Measurements from ENCODE around the gene ADARB2. TPM values are rescaled to one million over a fixed set of nuclear protein-coding genes. Genes with fewer than 3 reads are reported as not detected.

The ADARB2 gene
- total and polyA plus RNA-seq, 5 donors from 2014 or later, result 0.27 to 2.9 (median 0.69) TPM; not detected in 1

- Histone ChIP-seq H3K27ac (ENCODE audit: insufficient read depth, low read length, poor library complexity, severe bottlenecking) (no peak overlapping the region), H3K9me3 (ENCODE audit: control insufficient read depth in 2 of 2, low read length in 2 of 2) (peaks cover 13% of the 10 kb centered on the region in 2 experiments), H3K4me3 (ENCODE audit: low read depth, low read length) (no peak overlapping the region), H3K4me1 (ENCODE audit: control insufficient read depth, insufficient read depth, low read length, poor library complexity, severe bottlenecking) (no peaks in the 10 kb centered on the region), H3K27me3 (ENCODE audit: control insufficient read depth, insufficient read depth, low read length) (no peaks in the 10 kb centered on the region), H3K36me3 (ENCODE audit: control insufficient read depth, insufficient read depth, low read length) (peaks cover 7% of the 10 kb centered on the region)
- Mint-ChIP-seq H3K9me3 (peaks cover 0 to 17% (median 6%) of the 10 kb centered on the region in 7 donors), H3K4me1 (peaks cover 0 to 10% (median 7%) of the 10 kb centered on the region in 4 donors), H3K4me3 (no peak overlapping the region), H3K27me3 (peaks cover 15% of the 10 kb centered on the region), H3K27ac (no peak overlapping the region), H3K36me3 (peaks cover 6% of the 10 kb centered on the region)
- ATAC-seq (ENCODE audit: low read depth in 2 of 2) (no peak), DNase-seq (no peak)
Observed at GRCh38 chr10:1136268-1136667, 601.1 kb downstream of the ADARB2 start.

- ATAC-seq (ENCODE audit: low read depth in 2 of 2) (no peak), DNase-seq (no peak)
- peaks cover 10 to 11% of the 10 kb centered on the region in 2 experiments for H3K9me3 ChIP-seq (ENCODE audit: control insufficient read depth in 2 of 2, low read length in 2 of 2)
- peaks cover 0 to 11% (median 4%) of the 10 kb centered on the region in 7 donors for H3K9me3 Mint-ChIP-seq
- H3K4me3 ChIP-seq (ENCODE audit: low read depth, low read length), result no peak overlapping the region
- peaks cover 19% of the 10 kb centered on the region for H3K36me3 Mint-ChIP-seq
- no peak overlapping the region for H3K4me3 Mint-ChIP-seq
- peaks cover 5% of the 10 kb centered on the region for H3K27me3 Mint-ChIP-seq
- peaks cover 0 to 10% (median 7%) of the 10 kb centered on the region in 4 donors for H3K4me1 Mint-ChIP-seq
- H3K27me3 ChIP-seq (ENCODE audit: control insufficient read depth, insufficient read depth, low read length), result no peaks in the 10 kb centered on the region
- peak overlapping the region; percentile 15 to 72 (median 56) for H3K27ac Mint-ChIP-seq
- H3K36me3 ChIP-seq (ENCODE audit: control insufficient read depth, insufficient read depth, low read length), result peaks cover 27% of the 10 kb centered on the region
- H3K4me1 ChIP-seq (ENCODE audit: control insufficient read depth, insufficient read depth, low read length, poor library complexity, severe bottlenecking), result no peaks in the 10 kb centered on the region
- H3K27ac ChIP-seq (ENCODE audit: insufficient read depth, low read length, poor library complexity, severe bottlenecking), result no peak overlapping the region
Observed at GRCh38 chr10:1134156-1134555, 603.2 kb downstream of the ADARB2 start.

GRCh38 chr10:1133495-1134045, 603.8 kb downstream of the ADARB2 start:
- H3K4me3 ChIP-seq (ENCODE audit: low read depth, low read length), result no peak overlapping the region
- peaks cover 0 to 5% (median 2%) of the 10 kb centered on the region in 7 donors for H3K9me3 Mint-ChIP-seq
- no peaks in the 10 kb centered on the region for H3K27me3 ChIP-seq (ENCODE audit: control insufficient read depth, insufficient read depth, low read length)
- H3K36me3 Mint-ChIP-seq, result peaks cover 24% of the 10 kb centered on the region
- peaks cover 33% of the 10 kb centered on the region for H3K36me3 ChIP-seq (ENCODE audit: control insufficient read depth, insufficient read depth, low read length)
- DNase-seq (peak in 1 of 3 donors; percentile 34), ATAC-seq (ENCODE audit: low read depth in 2 of 2) (peak in 1 of 2 donors; percentile 18)
- peaks cover 0 to 10% (median 7%) of the 10 kb centered on the region in 4 donors for H3K4me1 Mint-ChIP-seq
- peaks cover 4 to 5% of the 10 kb centered on the region in 2 experiments for H3K9me3 ChIP-seq (ENCODE audit: control insufficient read depth in 2 of 2, low read length in 2 of 2)
- no peaks in the 10 kb centered on the region for H3K4me1 ChIP-seq (ENCODE audit: control insufficient read depth, insufficient read depth, low read length, poor library complexity, severe bottlenecking)
- no peaks in the 10 kb centered on the region for H3K27me3 Mint-ChIP-seq
- no peak overlapping the region for H3K27ac ChIP-seq (ENCODE audit: insufficient read depth, low read length, poor library complexity, severe bottlenecking)
- H3K4me3 Mint-ChIP-seq, result no peak overlapping the region
- peak overlapping the region; percentile 15 to 80 (median 72) for H3K27ac Mint-ChIP-seq

- Mint-ChIP-seq H3K4me3 (no peak overlapping the region), H3K27me3 (no peaks in the 10 kb centered on the region), H3K9me3 (peaks cover 0 to 2% (median 0%) of the 10 kb centered on the region in 7 donors), H3K36me3 (peaks cover 28% of the 10 kb centered on the region), H3K4me1 (peaks cover 0 to 10% (median 7%) of the 10 kb centered on the region in 4 donors), H3K27ac (no peak overlapping the region)
- no peak overlapping the region for H3K27ac ChIP-seq (ENCODE audit: insufficient read depth, low read length, poor library complexity, severe bottlenecking)
- H3K4me1 ChIP-seq (ENCODE audit: control insufficient read depth, insufficient read depth, low read length, poor library complexity, severe bottlenecking), result no peaks in the 10 kb centered on the region
- H3K4me3 ChIP-seq (ENCODE audit: low read depth, low read length), result no peak overlapping the region
- peaks cover 38% of the 10 kb centered on the region for H3K36me3 ChIP-seq (ENCODE audit: control insufficient read depth, insufficient read depth, low read length)
- DNase-seq (no peak), ATAC-seq (ENCODE audit: low read depth in 2 of 2) (no peak)
- no peaks in the 10 kb centered on the region for H3K9me3 ChIP-seq (ENCODE audit: control insufficient read depth in 2 of 2, low read length in 2 of 2)
- H3K27me3 ChIP-seq (ENCODE audit: control insufficient read depth, insufficient read depth, low read length), result no peaks in the 10 kb centered on the region
Observed at GRCh38 chr10:1132584-1132983, 604.7 kb downstream of the ADARB2 start.

GRCh38 chr10:1130995-1131790, 606.1 kb downstream of the ADARB2 start:
- H3K27ac ChIP-seq (ENCODE audit: insufficient read depth, low read length, poor library complexity, severe bottlenecking), result no peak overlapping the region
- ATAC-seq (ENCODE audit: low read depth in 2 of 2), result no peak
- Mint-ChIP-seq H3K27ac (peak overlapping the region in 1 of 3 donors; percentile 33), H3K27me3 (no peaks in the 10 kb centered on the region), H3K4me3 (no peak overlapping the region), H3K9me3 (peaks cover 0 to 2% (median 0%) of the 10 kb centered on the region in 7 donors), H3K36me3 (peaks cover 28% of the 10 kb centered on the region), H3K4me1 (peaks cover 0 to 10% (median 7%) of the 10 kb centered on the region in 4 donors)
- no peaks in the 10 kb centered on the region for H3K27me3 ChIP-seq (ENCODE audit: control insufficient read depth, insufficient read depth, low read length)
- H3K36me3 ChIP-seq (ENCODE audit: control insufficient read depth, insufficient read depth, low read length), result peaks cover 51% of the 10 kb centered on the region
- H3K4me3 ChIP-seq (ENCODE audit: low read depth, low read length), result no peak overlapping the region
- DNase-seq, result no peak
- no peaks in the 10 kb centered on the region for H3K9me3 ChIP-seq (ENCODE audit: control insufficient read depth in 2 of 2, low read length in 2 of 2)
- H3K4me1 ChIP-seq (ENCODE audit: control insufficient read depth, insufficient read depth, low read length, poor library complexity, severe bottlenecking), result no peaks in the 10 kb centered on the region

GRCh38 chr10:1130226-1130625, 607.1 kb downstream of the ADARB2 start:
- Mint-ChIP-seq H3K27ac (peak overlapping the region in 1 of 3 donors; percentile 20), H3K4me3 (no peak overlapping the region), H3K4me1 (peaks cover 0 to 10% (median 9%) of the 10 kb centered on the region in 4 donors), H3K36me3 (peaks cover 32% of the 10 kb centered on the region), H3K27me3 (no peaks in the 10 kb centered on the region), H3K9me3 (peaks cover 0 to 2% (median 0%) of the 10 kb centered on the region in 7 donors)
- H3K27ac ChIP-seq (ENCODE audit: insufficient read depth, low read length, poor library complexity, severe bottlenecking), result no peak overlapping the region
- no peaks in the 10 kb centered on the region for H3K27me3 ChIP-seq (ENCODE audit: control insufficient read depth, insufficient read depth, low read length)
- ATAC-seq (ENCODE audit: low read depth in 2 of 2) (no peak), DNase-seq (no peak)
- H3K4me1 ChIP-seq (ENCODE audit: control insufficient read depth, insufficient read depth, low read length, poor library complexity, severe bottlenecking), result no peaks in the 10 kb centered on the region
- no peaks in the 10 kb centered on the region for H3K9me3 ChIP-seq (ENCODE audit: control insufficient read depth in 2 of 2, low read length in 2 of 2)
- peaks cover 59% of the 10 kb centered on the region for H3K36me3 ChIP-seq (ENCODE audit: control insufficient read depth, insufficient read depth, low read length)
- H3K4me3 ChIP-seq (ENCODE audit: low read depth, low read length), result no peak overlapping the region

- DNase-seq (no peak), ATAC-seq (ENCODE audit: low read depth in 2 of 2) (no peak)
- H3K4me3 ChIP-seq (ENCODE audit: low read depth, low read length), result no peak overlapping the region
- H3K27ac Mint-ChIP-seq, result no peak overlapping the region
- peaks cover 75% of the 10 kb centered on the region for H3K36me3 ChIP-seq (ENCODE audit: control insufficient read depth, insufficient read depth, low read length)
- no peaks in the 10 kb centered on the region for H3K4me1 ChIP-seq (ENCODE audit: control insufficient read depth, insufficient read depth, low read length, poor library complexity, severe bottlenecking)
- no peaks in the 10 kb centered on the region for H3K27me3 Mint-ChIP-seq
- H3K4me1 Mint-ChIP-seq, result peaks cover 0 to 18% (median 6%) of the 10 kb centered on the region in 4 donors
- no peaks in the 10 kb centered on the region for H3K9me3 ChIP-seq (ENCODE audit: control insufficient read depth in 2 of 2, low read length in 2 of 2)
- no peak overlapping the region for H3K27ac ChIP-seq (ENCODE audit: insufficient read depth, low read length, poor library complexity, severe bottlenecking)
- peaks cover 46% of the 10 kb centered on the region for H3K36me3 Mint-ChIP-seq
- peaks cover 0 to 2% (median 0%) of the 10 kb centered on the region in 7 donors for H3K9me3 Mint-ChIP-seq
- H3K27me3 ChIP-seq (ENCODE audit: control insufficient read depth, insufficient read depth, low read length), result no peaks in the 10 kb centered on the region
- no peak overlapping the region for H3K4me3 Mint-ChIP-seq
Observed at GRCh38 chr10:1128649-1129048, 608.7 kb downstream of the ADARB2 start.
